H1 (cell line): ENCODE results near the gene ZFAND2B.

ENCODE experiments used
- CREB1 ChIP-seq: IDR thresholded peaks from 2 replicates; pipeline ENCODE4 v1.6.1; 2012; ENCODE audit warnings: inconsistent platforms
- EGR1 ChIP-seq: IDR thresholded peaks from 2 replicates; pipeline ENCODE4 v1.6.1; 2011; ENCODE audit warnings: low read depth, low read length, borderline replicate concordance
- EP300 ChIP-seq, 2 experiments: IDR thresholded peaks; 1 replicate in 1 of 2; 2 replicates in 1 of 2; pipeline ENCODE4 v1.6.1; 2011 to 2012; ENCODE audit warnings: low read depth in 2 of 2, low read length in 2 of 2, mild to moderate bottlenecking in 2 of 2, borderline replicate concordance in 1 of 2, inconsistent platforms in 1 of 2, moderate library complexity in 1 of 2
- EZH2 ChIP-seq: fragments of 200-600 bp; sonication (generic); IDR thresholded peaks from 2 replicates; pipeline ENCODE4 v1.7.1; 2012; ENCODE audit warnings: low read depth, mild to moderate bottlenecking, moderate library complexity, low read length, inconsistent platforms; ENCODE audit not compliant: severe bottlenecking
- GABPA ChIP-seq: IDR thresholded peaks from 2 replicates; pipeline ENCODE4 v1.6.1; 2011; ENCODE audit warnings: mild to moderate bottlenecking, low read length, moderate library complexity, borderline replicate concordance; ENCODE audit not compliant: insufficient read depth
- GTF2F1 ChIP-seq: IDR thresholded peaks from 2 replicates; pipeline ENCODE4 v1.6.1; 2012; ENCODE audit warnings: low read depth, low read length, improper control_type of control experiment, borderline replicate concordance
- POLR2A ChIP-seq, 2 experiments: IDR thresholded peaks; 1 replicate in 1 of 2; 2 replicates in 1 of 2; pipeline ENCODE4 v1.6.1; 2011; ENCODE audit warnings: low read depth in 2 of 2, low read length in 2 of 2, mild to moderate bottlenecking in 2 of 2; ENCODE audit errors: control extremely low read depth in 1 of 2
- POLR2AphosphoS5 ChIP-seq: IDR thresholded peaks from 2 replicates; pipeline ENCODE4 v1.6.1; 2011; ENCODE audit warnings: low read depth, low read length
- POU5F1 ChIP-seq: IDR thresholded peaks from 2 replicates; pipeline ENCODE4 v1.6.1; 2011; ENCODE audit warnings: low read depth, mild to moderate bottlenecking, low read length, moderate library complexity
- RAD21 ChIP-seq, 2 experiments: IDR thresholded peaks in 1 of 2; conservative IDR thresholded peaks in 1 of 2; 2 replicates each; pipeline ENCODE4 v1.6.1; 2011; ENCODE audit warnings: low read depth in 2 of 2, low read length in 2 of 2, improper control_type of control experiment in 1 of 2, inconsistent platforms in 1 of 2, mild to moderate bottlenecking in 1 of 2, moderate library complexity in 1 of 2
- RFX5 ChIP-seq: IDR thresholded peaks from 2 replicates; pipeline ENCODE4 v1.6.1; 2011; ENCODE audit warnings: low read depth, low read length, improper control_type of control experiment, borderline replicate concordance
- RXRA ChIP-seq: IDR thresholded peaks from 2 replicates; pipeline ENCODE4 v1.6.1; 2011; ENCODE audit warnings: low read depth, mild to moderate bottlenecking, low read length, moderate library complexity; ENCODE audit not compliant: insufficient read depth
- SP2 ChIP-seq: IDR thresholded peaks from 2 replicates; pipeline ENCODE4 v1.6.1; 2012; ENCODE audit warnings: mild to moderate bottlenecking, low read length, inconsistent platforms
- TF ChIP-seq, protein P1 (sequence below), 3 experiments: IDR thresholded peaks; 1 replicate in 2 of 3; 2 replicates in 1 of 3; pipeline versions ENCODE4 v1.5.1 to v1.6.1; 2011; ENCODE audit warnings: low read length in 3 of 3, mild to moderate bottlenecking in 3 of 3, inconsistent platforms in 2 of 3, low read depth in 1 of 3, moderate library complexity in 1 of 3; ENCODE audit not compliant: insufficient read depth in 1 of 3; ENCODE audit errors: control extremely low read depth in 1 of 3

DNA sequence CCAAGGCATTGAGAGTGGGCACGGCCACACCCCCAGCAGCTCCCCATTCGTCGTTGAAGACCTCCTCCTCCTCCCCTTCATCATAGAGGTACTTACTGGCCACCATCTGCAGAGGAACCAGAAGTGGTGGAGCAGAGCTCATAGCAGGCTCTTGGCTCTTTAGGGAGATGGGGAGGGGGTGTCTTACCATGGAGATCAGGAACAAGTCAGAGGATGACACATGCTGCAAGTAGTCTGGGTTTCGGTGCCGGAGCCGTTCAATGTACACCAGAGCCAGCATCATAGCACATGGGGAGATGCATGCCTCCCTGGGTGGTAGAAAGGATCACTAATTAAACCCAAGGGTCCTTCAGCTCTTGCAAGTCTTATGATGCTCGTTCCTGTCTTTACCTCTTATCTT, 31.8 kb upstream of the ZFAND2B start:
- TF ChIP-seq POLR2A (IDR thresholded peaks at IDR 0.05; ENCODE audit: control extremely low read depth in 1 of 2, low read depth in 2 of 2, low read length in 2 of 2) (no peak), POLR2AphosphoS5 (no peak), EP300 (IDR thresholded peaks at IDR 0.05; ENCODE audit: borderline replicate concordance in 1 of 2, low read depth in 2 of 2, low read length in 2 of 2) (no peak), SP2 (no peak), GABPA (no peak), EGR1 (no peak), CREB1 (no peak), RFX5 (no peak), POU5F1 (no peak), RAD21 (IDR thresholded peaks at IDR 0.05 in 1 of 2, conservative IDR thresholded peaks at IDR 0.05 in 1 of 2; ENCODE audit: low read depth in 2 of 2, low read length in 2 of 2) (no peak), RXRA (no peak), GTF2F1 (no peak), EZH2 (no peak)
- TF ChIP-seq, protein P1, sequence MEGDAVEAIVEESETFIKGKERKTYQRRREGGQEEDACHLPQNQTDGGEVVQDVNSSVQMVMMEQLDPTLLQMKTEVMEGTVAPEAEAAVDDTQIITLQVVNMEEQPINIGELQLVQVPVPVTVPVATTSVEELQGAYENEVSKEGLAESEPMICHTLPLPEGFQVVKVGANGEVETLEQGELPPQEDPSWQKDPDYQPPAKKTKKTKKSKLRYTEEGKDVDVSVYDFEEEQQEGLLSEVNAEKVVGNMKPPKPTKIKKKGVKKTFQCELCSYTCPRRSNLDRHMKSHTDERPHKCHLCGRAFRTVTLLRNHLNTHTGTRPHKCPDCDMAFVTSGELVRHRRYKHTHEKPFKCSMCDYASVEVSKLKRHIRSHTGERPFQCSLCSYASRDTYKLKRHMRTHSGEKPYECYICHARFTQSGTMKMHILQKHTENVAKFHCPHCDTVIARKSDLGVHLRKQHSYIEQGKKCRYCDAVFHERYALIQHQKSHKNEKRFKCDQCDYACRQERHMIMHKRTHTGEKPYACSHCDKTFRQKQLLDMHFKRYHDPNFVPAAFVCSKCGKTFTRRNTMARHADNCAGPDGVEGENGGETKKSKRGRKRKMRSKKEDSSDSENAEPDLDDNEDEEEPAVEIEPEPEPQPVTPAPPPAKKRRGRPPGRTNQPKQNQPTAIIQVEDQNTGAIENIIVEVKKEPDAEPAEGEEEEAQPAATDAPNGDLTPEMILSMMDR (IDR thresholded peaks at IDR 0.05; ENCODE audit: control extremely low read depth in 1 of 3, insufficient read depth in 1 of 3, low read depth in 1 of 3, low read length in 3 of 3) = no peak
